OCI-LY1 (cell line): Measurements from ENCODE around the gene ETS2.

Source experiments
- H2AFZ ChIP-seq: fragments of 200-600 bp; sonication (generic), shearing (Covaris generic); 2 replicates; pipeline ENCODE4 v1.6.0; 2014; ENCODE audit warnings: antibody characterized with exemption, mild to moderate bottlenecking, low read length
- H3F3A ChIP-seq: fragments of 200-600 bp; sonication (generic), shearing (Covaris generic); 2 replicates; pipeline ENCODE4 v1.6.0; 2014; ENCODE audit warnings: mild to moderate bottlenecking, antibody characterized with exemption, low read length, moderate library complexity; ENCODE audit not compliant: insufficient read depth
- H3K27ac ChIP-seq: fragments of 200-600 bp; sonication (generic); 2 replicates; pipeline ENCODE4 v1.5.1; 2014; ENCODE audit warnings: low read length, mixed run types, mild to moderate bottlenecking, low read depth; ENCODE audit not compliant: poor library complexity, severe bottlenecking
- H3K27me3 ChIP-seq: fragments of 200-600 bp; sonication (generic); 2 replicates; pipeline ENCODE4 v1.6.0; 2014; ENCODE audit warnings: antibody characterized with exemption, mild to moderate bottlenecking, low read length, moderate library complexity; ENCODE audit not compliant: insufficient read depth
- H3K36me3 ChIP-seq: fragments of 200-600 bp; sonication (generic); 2 replicates; pipeline ENCODE4 v1.6.1; 2014; ENCODE audit warnings: mild to moderate bottlenecking, antibody characterized with exemption, low read length, moderate library complexity, mixed read lengths; ENCODE audit not compliant: insufficient read depth
- H3K4me1 ChIP-seq: fragments of 200-600 bp; sonication (generic); 2 replicates; pipeline ENCODE4 v1.5.1; 2014; ENCODE audit warnings: mild to moderate bottlenecking, low read length, moderate library complexity; ENCODE audit not compliant: insufficient read depth, severe bottlenecking
- H3K4me2 ChIP-seq: fragments of 200-600 bp; sonication (generic), shearing (Covaris generic); 2 replicates; pipeline ENCODE4 v1.6.1; 2014; ENCODE audit warnings: low read length
- H3K4me3 ChIP-seq: fragments of 200-600 bp; sonication (generic); 2 replicates; pipeline ENCODE4 v1.5.1; 2014; ENCODE audit warnings: low read length, low read depth, mild to moderate bottlenecking, mixed read lengths; ENCODE audit not compliant: poor library complexity, severe bottlenecking
- H3K79me2 ChIP-seq: fragments of 200-600 bp; shearing (Covaris generic); 2 replicates; pipeline ENCODE4 v1.6.1; 2016; ENCODE audit warnings: mixed run types, low read length, mixed read lengths; ENCODE audit not compliant: insufficient read depth
- H3K9ac ChIP-seq: fragments of 200-600 bp; sonication (generic), shearing (Covaris generic); 2 replicates; pipeline ENCODE4 v1.6.1; 2014; ENCODE audit warnings: mild to moderate bottlenecking, low read length, mixed read lengths
- H3K9me2 ChIP-seq: fragments of 200-600 bp; sonication (generic), shearing (Covaris generic); 2 replicates; pipeline ENCODE4 v1.6.1; 2014; ENCODE audit warnings: low read depth, mild to moderate bottlenecking, low read length, mixed read lengths
- H3K9me3 ChIP-seq: fragments of 200-600 bp; shearing (Covaris generic); 2 replicates; pipeline ENCODE4 v1.6.1; 2014; ENCODE audit warnings: low read length, mixed read lengths
- H4K20me1 ChIP-seq: fragments of 200-600 bp; sonication (generic), shearing (Covaris generic); 2 replicates; pipeline ENCODE4 v1.6.0; 2016; ENCODE audit warnings: mild to moderate bottlenecking, low read length; ENCODE audit not compliant: insufficient read depth
- CTCF ChIP-seq: fragments of 200-600 bp; sonication (generic), shearing (Covaris generic); IDR thresholded peaks from 2 replicates; pipeline ENCODE4 v1.5.1; 2017; ENCODE audit warnings: mild to moderate bottlenecking, antibody characterized with exemption, low read length, moderate library complexity, mixed read lengths
- EZH2 ChIP-seq: fragments of 200-600 bp; sonication (generic), shearing (Covaris generic); IDR thresholded peaks from 2 replicates; pipeline ENCODE4 v1.8.0; 2017; ENCODE audit warnings: borderline replicate concordance, mixed run types, mild to moderate bottlenecking, antibody characterized with exemption, low read length, moderate library complexity, mixed read lengths

The ETS2 gene

DNA sequence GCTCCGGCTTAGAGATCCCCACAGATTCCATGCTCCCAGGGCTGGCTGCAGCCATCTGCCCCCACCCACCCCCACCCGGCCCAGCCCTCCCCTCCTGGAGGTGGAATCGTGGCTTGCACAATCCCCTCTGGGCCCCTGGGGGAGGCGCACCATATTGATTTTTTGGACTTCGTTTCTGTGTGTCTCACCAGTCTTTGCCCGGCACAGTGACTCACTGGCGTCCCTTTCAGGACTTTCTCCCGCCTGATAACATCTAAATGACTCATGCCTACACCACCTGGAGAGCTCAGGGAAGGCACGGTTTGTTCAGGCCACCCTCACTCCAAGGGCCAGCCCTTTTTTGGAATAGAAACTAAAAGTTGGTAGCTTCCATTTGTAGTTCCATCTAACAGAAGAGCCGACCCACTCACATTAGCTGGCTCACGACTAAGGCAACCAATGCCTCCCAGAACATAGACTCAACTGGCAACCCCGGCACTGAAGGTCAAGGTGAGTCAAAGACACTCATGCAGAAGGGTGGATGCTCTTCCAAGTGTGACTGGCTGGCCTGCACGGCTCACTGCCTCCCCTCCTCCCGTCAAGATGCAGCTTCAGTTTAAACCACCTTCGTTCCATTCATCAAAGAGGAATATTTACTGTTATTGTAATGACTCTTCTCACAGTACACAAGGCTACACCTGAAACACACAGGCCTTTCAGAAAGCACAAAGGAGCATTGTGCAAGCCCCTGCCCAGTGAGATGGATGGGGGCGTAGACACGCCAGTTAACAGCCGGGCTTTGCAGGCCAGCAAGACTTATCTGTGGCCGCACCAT lies 18.1 kb upstream of the ETS2 start:
- H3K27me3 ChIP-seq = no peaks in the 10 kb centered on the region
- H3K9ac ChIP-seq = no peak overlapping the region
- H3K4me1 ChIP-seq = peaks cover 32% of the 10 kb centered on the region
- H3F3A ChIP-seq = no peaks in the 10 kb centered on the region
- TF ChIP-seq CTCF (no peak), EZH2 (no peak)
- no peaks in the 10 kb centered on the region for H3K9me3 ChIP-seq
- H3K4me2 ChIP-seq = peak overlapping the region; percentile 40; the same call in 1 of the 2 replicates
- no peak overlapping the region for H3K4me3 ChIP-seq
- H4K20me1 ChIP-seq = no peaks in the 10 kb centered on the region
- H3K9me2 ChIP-seq = no peaks in the 10 kb centered on the region
- H3K79me2 ChIP-seq = no peaks in the 10 kb centered on the region
- H2AFZ ChIP-seq = no peak overlapping the region
- no peak overlapping the region for H3K27ac ChIP-seq
- no peaks in the 10 kb centered on the region for H3K36me3 ChIP-seq

DNA sequence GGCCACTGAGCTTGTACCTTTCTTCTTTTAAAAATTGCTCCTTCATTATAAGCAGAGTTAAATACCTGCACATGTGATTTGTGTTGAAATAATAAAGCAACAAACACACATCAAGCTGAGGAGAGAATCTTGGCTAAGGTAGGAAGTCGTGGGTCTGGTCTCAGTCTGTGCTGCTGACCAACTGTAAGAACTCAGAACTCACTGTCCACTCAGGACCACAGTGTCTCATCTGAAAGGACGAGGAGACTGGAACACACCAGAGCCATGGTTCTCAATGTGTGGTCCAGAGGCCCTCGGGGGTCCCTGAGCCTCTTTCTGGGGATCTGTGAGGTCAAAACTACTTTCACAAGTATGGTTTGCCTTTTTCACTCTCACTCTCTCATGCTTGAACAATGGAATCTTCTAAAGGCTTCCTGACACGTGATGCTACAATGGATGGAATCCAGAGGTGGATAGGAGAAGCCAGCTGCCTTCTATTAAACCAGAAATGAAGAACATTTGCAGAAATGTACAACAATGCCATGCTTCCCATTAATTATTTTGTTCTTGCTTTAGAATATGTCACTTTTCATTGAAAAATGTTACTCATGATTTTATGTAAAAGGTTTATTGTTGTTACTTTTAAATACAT lies 17.3 kb upstream of the ETS2 start:
- Histone ChIP-seq H3K79me2 (no peaks in the 10 kb centered on the region), H3K4me3 (no peak overlapping the region), H3K27ac (no peak overlapping the region), H3K9me2 (no peaks in the 10 kb centered on the region), H4K20me1 (no peaks in the 10 kb centered on the region), H3K27me3 (no peaks in the 10 kb centered on the region), H3K9ac (no peak overlapping the region), H3F3A (no peaks in the 10 kb centered on the region), H3K9me3 (no peaks in the 10 kb centered on the region; the same call in 1 of the 2 replicates), H3K4me1 (peaks cover 32% of the 10 kb centered on the region), H3K36me3 (no peaks in the 10 kb centered on the region), H2AFZ (no peak overlapping the region), H3K4me2 (no peak overlapping the region)
- no peak for TF ChIP-seq CTCF
- no peak for TF ChIP-seq EZH2

DNA sequence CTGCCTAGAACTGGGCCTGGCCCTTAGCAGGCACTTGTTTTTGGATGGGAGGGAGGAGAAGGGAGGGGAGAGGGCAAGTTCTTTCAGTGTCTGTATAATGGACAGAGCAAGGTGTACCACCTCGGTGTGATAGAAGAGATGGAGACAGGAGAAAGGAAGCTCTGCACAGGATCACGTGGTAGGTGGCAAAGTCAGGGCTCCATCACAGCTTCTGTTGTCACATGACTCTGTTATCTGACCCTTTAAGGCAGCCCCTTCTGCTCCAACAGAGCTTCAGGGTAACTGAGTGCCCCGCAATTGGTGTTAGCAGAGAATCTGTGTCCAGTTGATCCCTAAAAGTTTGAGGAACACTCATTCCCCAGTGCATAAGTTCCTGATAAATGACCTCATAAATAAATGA lies 16.5 kb upstream of the ETS2 start:
- H3K4me1 ChIP-seq = peaks cover 32% of the 10 kb centered on the region

More for the DNA sequence above, 16.5 kb upstream of the ETS2 start:
- H3F3A ChIP-seq = no peaks in the 10 kb centered on the region
- no peaks in the 10 kb centered on the region; the same call in 1 of the 2 replicates for H3K9me3 ChIP-seq
- H3K4me3 ChIP-seq = no peak overlapping the region
- TF ChIP-seq CTCF (no peak), EZH2 (no peak)
- H3K9me2 ChIP-seq = no peaks in the 10 kb centered on the region
- no peaks in the 10 kb centered on the region for H3K36me3 ChIP-seq
- no peaks in the 10 kb centered on the region for H3K27me3 ChIP-seq
- H3K27ac ChIP-seq = no peak overlapping the region
- H3K79me2 ChIP-seq = no peaks in the 10 kb centered on the region
- H2AFZ ChIP-seq = no peak overlapping the region
- no peak overlapping the region for H3K9ac ChIP-seq
- H3K4me2 ChIP-seq = no peak overlapping the region
- H4K20me1 ChIP-seq = no peaks in the 10 kb centered on the region
